ENCODE data around the gene LENG8.
"Not testable (repeated sequence)": the region's sequence is repeated elsewhere in the genome, so short reads cannot be mapped to it uniquely, and the experiment has no call there.

Gene LENG8

DNA sequence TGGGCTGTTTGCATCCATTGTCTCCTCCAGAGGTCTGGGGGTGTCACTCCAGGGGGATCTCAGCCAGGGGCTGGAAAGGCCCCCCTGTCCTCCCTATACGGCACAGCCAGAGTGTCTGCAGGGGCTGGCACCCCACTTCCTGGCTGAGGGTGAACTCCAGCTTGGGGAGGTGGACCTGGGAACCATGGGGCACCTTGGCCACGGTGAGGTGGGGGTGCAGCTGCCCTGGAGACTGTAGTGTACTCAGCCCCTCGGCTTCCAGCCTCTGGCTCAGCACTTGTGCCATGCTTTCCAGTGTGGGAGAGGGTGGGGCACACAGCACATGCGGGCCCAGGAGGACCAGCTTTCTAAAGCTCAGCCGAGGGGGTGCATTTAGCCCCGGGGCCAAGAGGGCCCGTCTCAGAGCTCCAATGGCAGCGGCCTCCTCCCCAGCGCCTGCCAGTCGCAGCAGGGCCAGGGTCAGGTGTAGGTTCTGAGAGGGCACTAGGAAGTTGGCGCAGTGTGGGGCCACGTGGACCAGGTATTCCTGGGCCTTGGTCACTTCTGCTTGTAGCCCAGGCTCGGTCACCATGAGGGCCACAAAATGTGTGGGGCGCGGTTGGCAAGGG lies 13.2 kb downstream of the LENG8 start:
- no peak for DNase-seq

GRCh38 chr19:54462655-54463530 lies 13.9 kb downstream of the LENG8 start:
- DNase-seq, result peak; percentile 62

DNA sequence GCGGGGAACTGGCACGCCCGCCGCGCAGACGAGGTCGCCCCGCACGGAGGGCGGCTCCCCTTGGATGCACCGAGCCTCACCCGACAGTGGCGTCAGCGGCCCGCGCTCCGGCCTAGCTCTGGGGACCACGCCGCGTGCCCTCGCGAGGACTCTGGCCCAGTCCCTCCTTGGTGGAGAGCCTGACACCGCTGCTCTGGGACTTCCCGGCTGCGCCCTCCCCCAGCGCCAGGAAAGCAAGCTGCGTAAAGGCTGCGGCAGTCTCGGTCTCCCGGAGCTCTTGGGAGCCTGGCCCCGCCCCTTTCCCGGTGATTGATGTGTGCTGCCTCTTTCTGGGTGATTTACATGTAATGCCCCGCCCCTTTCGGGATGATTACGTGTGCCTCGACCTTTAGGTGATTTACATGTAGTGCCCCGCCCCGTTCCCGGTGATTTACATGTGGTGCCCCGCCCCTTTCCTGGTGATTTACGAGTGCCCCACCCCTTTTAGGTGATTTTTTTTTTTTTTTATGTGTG lies 14.6 kb downstream of the LENG8 start, which contains the start of gene LENG9:
Gene LENG9, minus strand, starts transcription at position 248 of the 513 bp plus-strand sequence. CDS start 252 bp downstream, outside the sequence.
- DNase-seq, result peak; percentile 91

GRCh38 chr19:54464044-54464629 lies 15.1 kb downstream of the LENG8 start:
- peak; percentile 78 for DNase-seq

GRCh38 chr19:54464630-54465425 lies 15.8 kb downstream of the LENG8 start:
- peak; percentile 58 for DNase-seq

DNA sequence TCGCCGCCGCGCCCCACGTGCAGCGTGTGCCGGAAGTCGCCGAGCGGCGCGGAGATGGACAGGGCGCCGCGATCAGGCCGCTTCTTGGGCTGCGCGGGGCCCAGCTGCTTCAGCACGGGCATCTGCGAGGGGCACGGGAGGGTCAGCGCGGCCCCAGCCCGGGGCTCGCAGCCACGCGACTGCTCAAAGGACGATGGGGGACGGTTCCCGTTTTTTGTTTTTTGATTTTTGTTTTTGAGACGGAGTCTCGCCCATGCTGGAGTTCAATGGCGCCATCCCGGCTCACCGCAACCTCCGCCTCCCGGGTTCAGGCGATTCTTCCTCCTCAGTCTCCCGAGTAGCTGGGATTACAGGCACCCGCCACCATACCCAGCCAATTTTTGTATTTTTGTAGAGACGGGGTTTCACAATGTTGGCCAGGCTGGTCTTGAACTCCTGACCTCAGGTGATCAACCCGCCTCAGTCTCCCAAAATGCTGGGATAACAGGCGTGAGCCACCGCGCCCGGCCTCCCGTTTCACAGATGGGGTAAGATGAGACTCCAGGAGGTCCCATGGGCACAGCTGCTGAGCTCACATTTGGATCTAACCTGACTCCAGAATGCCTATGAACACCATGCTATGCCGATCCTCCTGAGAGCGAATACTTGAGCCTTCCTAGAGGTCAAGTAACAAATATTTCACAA lies 16.6 kb downstream of the LENG8 start:
- no peak for DNase-seq

DNA sequence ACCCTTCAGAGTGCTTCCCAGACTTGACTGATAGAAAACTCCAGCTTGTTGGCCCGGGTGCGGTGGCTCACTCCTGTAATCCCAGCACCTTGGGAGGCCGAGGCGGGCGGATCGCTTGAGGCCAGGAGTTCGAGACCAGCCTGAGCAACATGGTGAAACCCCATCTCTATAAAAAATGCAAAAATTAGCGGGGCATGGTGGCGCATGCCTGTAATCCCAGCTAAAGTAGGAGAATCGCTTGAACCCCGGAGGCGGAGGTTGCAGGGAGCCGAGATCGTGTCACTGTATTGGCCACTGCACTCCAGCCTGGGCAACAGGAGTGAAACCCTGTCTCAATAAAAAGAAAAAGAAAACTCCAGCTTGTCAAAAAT lies 17.1 kb downstream of the LENG8 start:
- DNase-seq, result not testable (repeated sequence)

DNA sequence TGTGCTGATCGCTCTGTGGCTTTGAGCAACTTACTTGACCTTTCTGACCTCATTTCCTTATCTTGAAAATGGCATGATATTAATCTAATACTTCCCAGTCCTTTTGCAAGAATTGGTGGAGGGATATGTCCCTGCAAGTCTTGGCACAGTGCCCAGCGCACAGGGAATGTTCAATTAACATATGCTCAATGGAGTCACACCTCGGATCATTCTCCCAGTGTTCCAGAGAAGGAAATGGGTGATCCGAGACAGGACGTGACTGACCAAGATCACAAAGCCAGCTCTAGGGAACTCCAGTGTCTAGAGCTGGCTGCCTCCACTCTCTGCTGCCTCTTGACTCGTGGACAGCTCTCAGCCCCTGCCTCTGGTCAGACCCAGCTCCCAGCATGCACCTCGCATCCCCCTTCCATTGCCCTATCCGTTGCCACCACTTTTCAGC lies 20.5 kb downstream of the LENG8 start:
- DNase-seq, result no peak

- no peak for DNase-seq
Observed at GRCh38 chr19:54470276-54470887, 21.4 kb downstream of the LENG8 start.

- no peak for DNase-seq
Observed at GRCh38 chr19:54470991-54471782, 22.2 kb downstream of the LENG8 start.

GRCh38 chr19:54473071-54473891 lies 24.3 kb downstream of the LENG8 start, which contains the start of gene CDC42EP5:
CDC42EP5 (minus strand) TSS chr19:54473296; CDS start chr19:54465547, 7,749 bp downstream.
- DNase-seq, result no peak

DNA sequence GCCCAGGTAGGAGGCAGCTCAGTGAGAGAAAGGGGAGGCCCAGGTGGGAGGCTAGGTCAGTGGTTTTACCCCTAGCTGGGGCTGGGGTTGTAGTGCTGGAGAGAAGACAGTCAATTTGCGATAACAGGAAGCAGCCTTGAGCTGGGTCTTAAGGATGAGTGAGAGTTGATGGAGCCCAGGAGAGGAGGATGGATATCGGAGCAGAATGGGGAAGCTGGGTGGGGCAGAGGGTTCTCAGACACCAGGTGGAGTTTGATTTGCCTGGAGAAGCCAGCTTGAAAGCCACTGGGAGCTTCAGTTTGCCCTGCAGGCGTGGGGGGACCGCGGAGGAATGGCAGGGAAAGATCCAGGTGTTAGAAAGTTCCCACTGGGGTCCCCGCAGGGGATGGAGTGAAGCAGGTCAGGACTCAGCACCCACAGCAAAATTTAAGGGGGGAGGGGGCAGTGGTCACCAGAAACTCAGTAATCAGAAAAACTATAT lies 24.9 kb downstream of the LENG8 start:
- DNase-seq, result no peak

DNA sequence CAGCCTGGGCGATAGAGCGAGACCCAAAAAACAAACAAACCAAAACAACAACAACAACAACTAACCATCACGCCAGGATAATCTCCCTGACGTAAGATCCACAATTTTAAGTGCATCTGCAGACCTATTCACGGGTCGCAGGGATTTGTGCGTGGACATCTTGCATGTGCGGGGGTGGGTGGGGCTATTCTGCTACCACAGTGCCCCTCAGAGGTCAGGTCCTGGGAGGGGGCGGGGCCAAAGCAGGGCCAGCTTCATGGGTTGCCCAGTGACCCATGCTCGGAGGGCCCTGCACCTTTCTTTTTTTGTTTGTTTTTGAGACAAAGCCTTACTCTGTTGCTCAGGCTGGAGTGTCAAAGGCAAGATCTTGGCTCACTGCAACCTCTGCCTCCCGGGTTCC lies 26.7 kb downstream of the LENG8 start:
- DNase-seq, result no peak

- no peak for DNase-seq
Observed at GRCh38 chr19:54477650-54478049, 28.7 kb downstream of the LENG8 start.

DNA sequence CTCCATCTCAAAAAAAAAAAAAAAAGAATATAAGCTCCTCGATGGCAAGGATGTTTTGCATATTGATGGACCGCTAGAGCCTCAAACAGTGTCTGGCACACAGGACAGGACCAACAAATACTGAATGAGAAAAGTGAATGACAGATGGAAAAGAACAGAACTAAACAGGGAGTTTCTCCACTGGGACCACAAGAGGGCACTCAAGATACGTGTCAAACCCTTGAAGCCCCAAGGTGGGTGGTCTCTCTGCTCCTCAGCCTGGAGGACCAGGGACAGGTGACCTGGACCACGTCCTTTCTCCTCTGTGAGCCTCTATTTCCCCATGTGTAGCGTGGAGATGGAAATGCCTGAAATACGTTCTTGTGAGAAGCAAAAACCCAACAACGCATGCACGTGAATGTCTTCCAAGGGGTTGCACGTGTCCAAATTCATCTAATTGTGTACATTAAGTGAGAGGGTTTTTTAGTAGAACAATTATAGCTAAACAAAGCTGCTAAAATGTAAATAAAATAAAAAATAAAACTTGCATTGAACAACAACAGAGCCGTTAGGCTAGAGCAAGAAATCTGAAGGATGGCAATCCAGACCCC lies 29.8 kb downstream of the LENG8 start:
- no peak for DNase-seq

DNA sequence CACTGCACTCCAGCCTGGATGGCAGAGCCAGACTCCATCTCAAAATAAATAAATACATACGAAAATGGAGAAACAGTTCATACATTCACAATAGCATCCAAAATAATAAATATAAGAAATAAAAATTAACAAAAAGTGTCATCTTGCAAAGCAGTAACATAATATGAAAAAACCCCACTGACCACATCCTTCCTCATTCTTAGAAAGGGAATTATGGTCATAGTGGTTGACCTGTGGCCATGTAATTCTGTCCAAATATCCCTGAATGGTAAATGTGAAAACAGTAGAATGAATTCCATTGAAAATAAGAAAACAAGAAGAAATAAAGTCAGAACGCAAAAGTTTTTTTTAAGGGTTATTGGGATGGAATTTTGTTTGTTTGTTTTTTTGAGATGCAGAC lies 31.1 kb downstream of the LENG8 start:
- DNase-seq, result no peak

DNA sequence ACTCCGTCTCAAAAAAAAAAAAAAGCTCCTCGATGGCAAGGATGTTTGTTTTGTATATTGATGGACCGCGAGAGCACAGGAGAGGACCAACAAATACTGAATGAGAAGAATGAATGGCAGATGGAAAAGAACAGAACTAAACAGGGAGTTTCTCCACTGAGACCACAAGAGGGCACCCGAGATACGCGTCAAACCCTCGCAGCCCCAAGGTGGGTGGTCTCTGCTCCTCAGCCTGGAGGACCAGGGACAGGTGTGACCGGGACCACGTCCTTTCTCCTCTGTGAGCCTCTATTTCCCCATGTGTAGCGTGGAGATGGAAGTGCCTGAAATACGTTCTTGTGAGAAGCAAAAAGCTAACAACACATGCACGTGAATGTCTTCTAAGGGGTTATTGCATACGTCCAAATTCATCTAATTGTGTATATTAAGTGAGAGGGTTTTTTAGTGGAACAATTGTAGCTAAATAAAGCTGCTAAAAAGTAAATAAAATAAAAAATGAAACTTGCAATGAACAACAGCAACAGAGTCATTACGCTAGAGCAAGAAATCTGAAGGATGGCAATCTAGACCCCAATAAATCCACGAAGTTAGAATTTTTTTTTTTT lies 32.4 kb downstream of the LENG8 start:
- no peak for DNase-seq

DNA sequence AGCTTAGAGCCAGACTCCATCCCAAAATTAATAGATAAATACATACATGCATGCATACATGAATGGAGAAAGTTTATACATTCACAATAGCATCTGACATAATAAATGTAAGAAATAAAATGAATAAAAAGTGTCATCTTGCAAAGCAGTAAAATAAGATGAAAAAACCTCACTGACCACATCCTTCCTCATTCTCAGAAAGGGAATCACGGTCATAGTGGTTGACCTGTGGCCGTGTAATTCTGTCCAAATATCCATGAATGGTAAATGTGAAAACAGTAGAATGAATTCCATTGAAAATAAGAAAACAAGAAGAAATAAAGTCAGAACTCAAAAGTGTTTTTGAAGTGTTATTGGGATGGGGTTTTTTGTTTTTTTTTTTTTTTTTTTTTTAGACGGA lies 33.9 kb downstream of the LENG8 start:
- DNase-seq, result no peak

GRCh38 chr19:54484451-54484850 lies 35.5 kb downstream of the LENG8 start:
- DNase-seq, result no peak
